Gastroesophageal sphincter (tissue), 3 donors: Measurements from ENCODE around the gene CYP2F1.

ENCODE experiments used
- POLR2A ChIP-seq, 2 donors: fragments of 450-650 bp; IDR thresholded peaks; one replicate each; pipeline ENCODE4 v1.6.1; 2017; ENCODE audit warnings: antibody characterized with exemption in 2 of 2, mild to moderate bottlenecking in 2 of 2, moderate library complexity in 1 of 2
- POLR2AphosphoS5 ChIP-seq: sonication (generic); formaldehyde crosslinking; IDR thresholded peaks from one replicate; pipeline ENCODE4 v1.6.1; 2017; ENCODE audit warnings: antibody characterized with exemption
- TF ChIP-seq, protein P1 (sequence below), 4 experiments: fragments of 200-600 bp in 2 of 4; fragments of 450-650 bp in 2 of 4; sonication (generic) in 1 of 4; IDR thresholded peaks; one replicate each; pipeline ENCODE4 v1.5.1; 2017 to 2019; ENCODE audit warnings: antibody characterized with exemption in 4 of 4, mild to moderate bottlenecking in 2 of 4, moderate library complexity in 2 of 4

DNA sequence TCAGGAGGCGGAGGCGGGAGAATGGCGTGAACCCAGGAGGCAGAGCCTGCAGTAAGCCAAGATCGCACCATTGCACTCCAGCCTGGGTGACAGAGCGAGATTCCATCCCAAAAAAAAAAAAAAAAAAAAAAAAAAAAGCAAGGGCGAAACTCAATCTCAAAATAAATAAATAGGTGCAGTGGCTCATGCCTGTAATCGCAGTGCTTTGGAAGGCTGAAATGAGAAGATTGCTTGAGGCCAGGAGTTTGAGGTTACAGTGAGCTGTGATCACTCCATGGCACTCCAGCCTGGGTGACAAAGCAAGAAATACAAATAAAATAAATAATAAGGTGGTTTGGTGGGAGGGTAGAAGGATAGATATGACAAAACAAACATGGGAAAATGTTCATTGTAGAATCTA lies 39.8 kb downstream of the CYP2F1 start:
- TF ChIP-seq, protein P1, sequence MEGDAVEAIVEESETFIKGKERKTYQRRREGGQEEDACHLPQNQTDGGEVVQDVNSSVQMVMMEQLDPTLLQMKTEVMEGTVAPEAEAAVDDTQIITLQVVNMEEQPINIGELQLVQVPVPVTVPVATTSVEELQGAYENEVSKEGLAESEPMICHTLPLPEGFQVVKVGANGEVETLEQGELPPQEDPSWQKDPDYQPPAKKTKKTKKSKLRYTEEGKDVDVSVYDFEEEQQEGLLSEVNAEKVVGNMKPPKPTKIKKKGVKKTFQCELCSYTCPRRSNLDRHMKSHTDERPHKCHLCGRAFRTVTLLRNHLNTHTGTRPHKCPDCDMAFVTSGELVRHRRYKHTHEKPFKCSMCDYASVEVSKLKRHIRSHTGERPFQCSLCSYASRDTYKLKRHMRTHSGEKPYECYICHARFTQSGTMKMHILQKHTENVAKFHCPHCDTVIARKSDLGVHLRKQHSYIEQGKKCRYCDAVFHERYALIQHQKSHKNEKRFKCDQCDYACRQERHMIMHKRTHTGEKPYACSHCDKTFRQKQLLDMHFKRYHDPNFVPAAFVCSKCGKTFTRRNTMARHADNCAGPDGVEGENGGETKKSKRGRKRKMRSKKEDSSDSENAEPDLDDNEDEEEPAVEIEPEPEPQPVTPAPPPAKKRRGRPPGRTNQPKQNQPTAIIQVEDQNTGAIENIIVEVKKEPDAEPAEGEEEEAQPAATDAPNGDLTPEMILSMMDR (IDR thresholded peaks at IDR 0.05) = no peak
- no peak for TF ChIP-seq POLR2AphosphoS5
- TF ChIP-seq POLR2A (IDR thresholded peaks at IDR 0.05) = no peak
